SK-N-SH (cell line): ENCODE data around the gene RER1. TPM values are rescaled to one million over a fixed set of nuclear protein-coding genes. Genes with fewer than 3 reads are reported as not detected.

Experiments used
- CTCF ChIA-PET: fragments of 300-600, 350-600 bp; formaldehyde crosslinking; extraction: SDS; loops from one replicate; lab custom pipeline; 2021; lab: Yijun Ruan, JAX
- POLR2A ChIA-PET: fragments of 350-600 bp; sonication (Branson Sonifier 250); formaldehyde crosslinking; extraction: SDS; loops from one replicate; lab custom pipeline; 2020; ENCODE audit warnings: antibody characterized with exemption, inconsistent platforms; lab: Yijun Ruan, JAX
- DNase-seq: peaks from one replicate; pipeline ENCODE4 v3.0.0; 2012
- H2AFZ ChIP-seq: fragments of 200-600 bp; sonication (generic); 2 replicates; pipeline ENCODE4 v1.8.1; 2016; ENCODE audit warnings: antibody characterized with exemption, mild to moderate bottlenecking, low read depth
- H3F3A ChIP-seq: fragments of 200-600 bp; sonication (generic); replicated peaks from 2 replicates; pipeline ENCODE3; 2016; ENCODE audit warnings: antibody characterized with exemption, mild to moderate bottlenecking; ENCODE audit not compliant: insufficient read depth
- H3K27ac ChIP-seq, 2 experiments: fragments of 200-500 bp in 1 of 2; fragments of 200-600 bp in 1 of 2; sonication (Bioruptor generic) in 1 of 2; sonication (generic), shearing (Covaris generic) in 1 of 2; 2 replicates each; pipeline versions ENCODE4 v1.5.1 to v1.6.1; 2014 to 2016; ENCODE audit warnings: low read depth in 2 of 2, inconsistent platforms in 1 of 2, low read length in 1 of 2, mild to moderate bottlenecking in 1 of 2, mixed read lengths in 1 of 2
- H3K27me3 ChIP-seq: fragments of 200-600 bp; sonication (generic), shearing (Covaris generic); 2 replicates; pipeline ENCODE4 v1.6.1; 2016; ENCODE audit warnings: mixed run types; ENCODE audit not compliant: insufficient read depth
- H3K36me3 ChIP-seq, 2 experiments: fragments of 200-500 bp in 1 of 2; fragments of 200-600 bp in 1 of 2; sonication (Bioruptor generic) in 1 of 2; sonication (generic) in 1 of 2; replicated peaks in 1 of 2; 2 replicates each; pipeline versions ENCODE3 to v1.5.1; 2014 to 2016; ENCODE audit warnings: low read length in 1 of 2, mild to moderate bottlenecking in 1 of 2; ENCODE audit not compliant: insufficient read depth in 2 of 2, control insufficient read depth in 1 of 2
- H3K4me1 ChIP-seq, 2 experiments: fragments of 200-500 bp in 1 of 2; fragments of 200-600 bp in 1 of 2; sonication (Bioruptor generic) in 1 of 2; sonication (generic), shearing (Covaris generic) in 1 of 2; 2 replicates each; pipeline versions ENCODE4 v1.5.1 to v1.6.1; 2014 to 2016; ENCODE audit warnings: low read depth in 1 of 2, low read length in 1 of 2, mixed run types in 1 of 2; ENCODE audit not compliant: insufficient read depth in 2 of 2, control insufficient read depth in 1 of 2
- H3K4me2 ChIP-seq: fragments of 200-600 bp; sonication (generic), shearing (Covaris generic); 2 replicates; pipeline ENCODE4 v1.6.1; 2017; ENCODE audit warnings: mixed run types
- H3K4me3 ChIP-seq, 2 experiments: fragments of 200-500 bp in 1 of 2; fragments of 200-600 bp in 1 of 2; sonication (Bioruptor generic) in 1 of 2; sonication (generic), shearing (Covaris generic) in 1 of 2; 2 replicates each; pipeline versions ENCODE4 v1.5.1 to v1.8.1; 2014 to 2016; ENCODE audit warnings: low read depth in 2 of 2, inconsistent platforms in 1 of 2, low read length in 1 of 2, mild to moderate bottlenecking in 1 of 2, mixed read lengths in 1 of 2, moderate library complexity in 1 of 2
- H3K79me2 ChIP-seq: fragments of 200-600 bp; sonication (generic); 2 replicates; pipeline ENCODE4 v1.8.1; 2017; ENCODE audit warnings: mild to moderate bottlenecking; ENCODE audit not compliant: insufficient read depth
- H3K9ac ChIP-seq: fragments of 200-600 bp; sonication (generic); 2 replicates; pipeline ENCODE4 v1.6.1; 2017; ENCODE audit warnings: mixed run types
- H3K9me2 ChIP-seq: fragments of 200-600 bp; sonication (generic); 2 replicates; pipeline ENCODE4 v1.6.1; 2017; ENCODE audit warnings: mixed run types
- H3K9me3 ChIP-seq: fragments of 200-600 bp; sonication (generic); 2 replicates; pipeline ENCODE4 v1.6.1; 2017; ENCODE audit warnings: mixed run types, mild to moderate bottlenecking, moderate library complexity
- H4K20me1 ChIP-seq: fragments of 200-600 bp; sonication (generic); 2 replicates; pipeline ENCODE4 v1.6.1; 2017; ENCODE audit warnings: mild to moderate bottlenecking, mixed run types; ENCODE audit not compliant: insufficient read depth
- FOXJ3 ChIP-seq: sonication (generic); formaldehyde crosslinking; IDR thresholded peaks from 2 replicates; pipeline ENCODE4 v1.5.1; 2020; ENCODE audit warnings: mild to moderate bottlenecking, missing genetic modification reagents
- GABPA ChIP-seq: IDR thresholded peaks from 2 replicates; pipeline ENCODE4 v1.4.0; 2012; ENCODE audit warnings: low read depth, mild to moderate bottlenecking
- GATA2 ChIP-seq: sonication (generic); formaldehyde crosslinking; IDR thresholded peaks from 2 replicates; pipeline ENCODE4 v1.5.0; 2020; ENCODE audit warnings: mild to moderate bottlenecking, missing genetic modification reagents
- MEF2A ChIP-seq: IDR thresholded peaks from 2 replicates; pipeline ENCODE4 v1.4.0; 2012; ENCODE audit warnings: low read depth, borderline replicate concordance
- NFIC ChIP-seq: IDR thresholded peaks from 2 replicates; pipeline ENCODE4 v1.4.0; 2012; ENCODE audit warnings: borderline replicate concordance
- RAD21 ChIP-seq: IDR thresholded peaks from 2 replicates; pipeline ENCODE4 v1.6.1; 2012; ENCODE audit warnings: mild to moderate bottlenecking, low read length
- TCF12 ChIP-seq: IDR thresholded peaks from 2 replicates; pipeline ENCODE4 v1.4.0; 2012
- WGBS: methylation state at CpG from one replicate; pipeline ENCODE4 v1.1.6; 2017; ENCODE audit warnings: low lambda C conversion rate; 5-methylcytosine and 5-hydroxymethylcytosine counted together
- polyA plus RNA-seq, 3 experiments: library from polyadenylated mRNA; depleted of rRNA; stranded (reverse); fragments of >200 nt; gene quantifications; 2 replicates each; pipeline ENCODE4 v1.2.3, GENCODE V29; 2012
- TF ChIP-seq, protein P1 (sequence below): fragments of 150-350 bp; IDR thresholded peaks from 2 replicates; pipeline ENCODE4 v1.6.1; 2017; ENCODE audit warnings: antibody characterized with exemption, low read length, low read depth, borderline replicate concordance
- TF ChIP-seq, protein P2 (sequence below): fragments of 200-600 bp; sonication (generic); IDR thresholded peaks from 2 replicates; pipeline ENCODE4 v1.6.1; 2017; ENCODE audit warnings: antibody characterized with exemption, mild to moderate bottlenecking, moderate library complexity
- TF ChIP-seq, protein P3 (sequence below): IDR thresholded peaks from 2 replicates; pipeline ENCODE4; 2012
- TF ChIP-seq, protein P4 (sequence below): IDR thresholded peaks from 2 replicates; pipeline ENCODE4 v1.4.0; 2012; ENCODE audit warnings: low read depth, borderline replicate concordance

Gene RER1
- polyA plus RNA-seq, 1 of the 3 experiments (the other 2 are of a cell fraction), result 181 TPM

DNA sequence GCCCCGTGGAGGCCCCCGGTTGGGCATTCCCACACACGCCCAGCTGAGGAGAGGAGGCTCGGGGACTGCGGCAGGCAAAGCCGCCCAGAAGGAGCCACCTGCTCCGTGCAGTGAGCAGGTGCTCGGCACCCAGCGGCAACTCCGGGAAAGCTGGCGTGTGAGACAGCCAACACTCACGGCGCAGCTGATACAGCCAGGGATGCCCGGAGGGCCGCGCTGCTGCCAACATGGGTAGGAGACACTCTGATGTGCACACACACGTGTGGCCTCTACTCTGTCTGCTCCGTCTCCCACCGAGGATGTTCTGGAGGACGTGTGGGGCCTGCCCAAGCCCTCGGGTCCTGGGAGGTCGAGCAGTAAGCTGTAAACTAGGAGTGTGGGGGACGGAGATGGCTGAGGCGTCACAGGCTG lies 13.2 kb upstream of the RER1 start:
- H3K79me2 ChIP-seq, result no peaks in the 10 kb centered on the region
- peaks cover 0 to 6% of the 10 kb centered on the region in 2 experiments; a peak in 1 of 4 replicates for H3K4me1 ChIP-seq
- H4K20me1 ChIP-seq, result no peaks in the 10 kb centered on the region
- POLR2A ChIA-PET, result no interaction called here
- H3K9me2 ChIP-seq, result no peaks in the 10 kb centered on the region
- no peak overlapping the region for H3K4me2 ChIP-seq
- H2AFZ ChIP-seq, result no peak overlapping the region
- no peaks in the 10 kb centered on the region for H3K9me3 ChIP-seq
- no peak for DNase-seq
- H3F3A ChIP-seq, result no peaks in the 10 kb centered on the region
- H3K27ac ChIP-seq, result no peak overlapping the region
- no peaks in the 10 kb centered on the region for H3K27me3 ChIP-seq
- no peak overlapping the region for H3K4me3 ChIP-seq
- TF ChIP-seq, protein P1, sequence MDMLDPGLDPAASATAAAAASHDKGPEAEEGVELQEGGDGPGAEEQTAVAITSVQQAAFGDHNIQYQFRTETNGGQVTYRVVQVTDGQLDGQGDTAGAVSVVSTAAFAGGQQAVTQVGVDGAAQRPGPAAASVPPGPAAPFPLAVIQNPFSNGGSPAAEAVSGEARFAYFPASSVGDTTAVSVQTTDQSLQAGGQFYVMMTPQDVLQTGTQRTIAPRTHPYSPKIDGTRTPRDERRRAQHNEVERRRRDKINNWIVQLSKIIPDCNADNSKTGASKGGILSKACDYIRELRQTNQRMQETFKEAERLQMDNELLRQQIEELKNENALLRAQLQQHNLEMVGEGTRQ, result no peak
- TF ChIP-seq TCF12 (no peak), RAD21 (no peak), FOXJ3 (no peak), GABPA (no peak), GATA2 (CRISPR knock-in tag) (no peak), NFIC (no peak), MEF2A (no peak)
- TF ChIP-seq, protein P2, sequence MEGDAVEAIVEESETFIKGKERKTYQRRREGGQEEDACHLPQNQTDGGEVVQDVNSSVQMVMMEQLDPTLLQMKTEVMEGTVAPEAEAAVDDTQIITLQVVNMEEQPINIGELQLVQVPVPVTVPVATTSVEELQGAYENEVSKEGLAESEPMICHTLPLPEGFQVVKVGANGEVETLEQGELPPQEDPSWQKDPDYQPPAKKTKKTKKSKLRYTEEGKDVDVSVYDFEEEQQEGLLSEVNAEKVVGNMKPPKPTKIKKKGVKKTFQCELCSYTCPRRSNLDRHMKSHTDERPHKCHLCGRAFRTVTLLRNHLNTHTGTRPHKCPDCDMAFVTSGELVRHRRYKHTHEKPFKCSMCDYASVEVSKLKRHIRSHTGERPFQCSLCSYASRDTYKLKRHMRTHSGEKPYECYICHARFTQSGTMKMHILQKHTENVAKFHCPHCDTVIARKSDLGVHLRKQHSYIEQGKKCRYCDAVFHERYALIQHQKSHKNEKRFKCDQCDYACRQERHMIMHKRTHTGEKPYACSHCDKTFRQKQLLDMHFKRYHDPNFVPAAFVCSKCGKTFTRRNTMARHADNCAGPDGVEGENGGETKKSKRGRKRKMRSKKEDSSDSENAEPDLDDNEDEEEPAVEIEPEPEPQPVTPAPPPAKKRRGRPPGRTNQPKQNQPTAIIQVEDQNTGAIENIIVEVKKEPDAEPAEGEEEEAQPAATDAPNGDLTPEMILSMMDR, result no peak
- TF ChIP-seq, protein P3, sequence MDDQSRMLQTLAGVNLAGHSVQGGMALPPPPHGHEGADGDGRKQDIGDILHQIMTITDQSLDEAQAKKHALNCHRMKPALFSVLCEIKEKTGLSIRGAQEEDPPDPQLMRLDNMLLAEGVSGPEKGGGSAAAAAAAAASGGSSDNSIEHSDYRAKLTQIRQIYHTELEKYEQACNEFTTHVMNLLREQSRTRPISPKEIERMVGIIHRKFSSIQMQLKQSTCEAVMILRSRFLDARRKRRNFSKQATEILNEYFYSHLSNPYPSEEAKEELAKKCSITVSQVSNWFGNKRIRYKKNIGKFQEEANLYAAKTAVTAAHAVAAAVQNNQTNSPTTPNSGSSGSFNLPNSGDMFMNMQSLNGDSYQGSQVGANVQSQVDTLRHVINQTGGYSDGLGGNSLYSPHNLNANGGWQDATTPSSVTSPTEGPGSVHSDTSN, result no peak
- TF ChIP-seq, protein P4, sequence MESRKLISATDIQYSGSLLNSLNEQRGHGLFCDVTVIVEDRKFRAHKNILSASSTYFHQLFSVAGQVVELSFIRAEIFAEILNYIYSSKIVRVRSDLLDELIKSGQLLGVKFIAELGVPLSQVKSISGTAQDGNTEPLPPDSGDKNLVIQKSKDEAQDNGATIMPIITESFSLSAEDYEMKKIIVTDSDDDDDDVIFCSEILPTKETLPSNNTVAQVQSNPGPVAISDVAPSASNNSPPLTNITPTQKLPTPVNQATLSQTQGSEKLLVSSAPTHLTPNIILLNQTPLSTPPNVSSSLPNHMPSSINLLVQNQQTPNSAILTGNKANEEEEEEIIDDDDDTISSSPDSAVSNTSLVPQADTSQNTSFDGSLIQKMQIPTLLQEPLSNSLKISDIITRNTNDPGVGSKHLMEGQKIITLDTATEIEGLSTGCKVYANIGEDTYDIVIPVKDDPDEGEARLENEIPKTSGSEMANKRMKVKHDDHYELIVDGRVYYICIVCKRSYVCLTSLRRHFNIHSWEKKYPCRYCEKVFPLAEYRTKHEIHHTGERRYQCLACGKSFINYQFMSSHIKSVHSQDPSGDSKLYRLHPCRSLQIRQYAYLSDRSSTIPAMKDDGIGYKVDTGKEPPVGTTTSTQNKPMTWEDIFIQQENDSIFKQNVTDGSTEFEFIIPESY, result no peak
- no peaks in the 10 kb centered on the region for H3K36me3 ChIP-seq
- 88% methylated on average over 4 of the region's 24 CpGs for WGBS
- CTCF ChIA-PET, result interaction anchor here (0.8 to 10.7 kb wide), 3 partner anchors 63 to 204 kb away, joined by 3 to 292 read pairs (median 3); partner anchors contain the start of gene FAAP20
- no peak overlapping the region for H3K9ac ChIP-seq
